Measurements from ENCODE around the gene TVP23B. TPM values are rescaled to one million over a fixed set of nuclear protein-coding genes. Genes with fewer than 3 reads are reported as not detected.

The TVP23B gene
- polyA plus RNA-seq, 4 donors, result 20.5 to 69.5 (median 26.4) TPM

DNA sequence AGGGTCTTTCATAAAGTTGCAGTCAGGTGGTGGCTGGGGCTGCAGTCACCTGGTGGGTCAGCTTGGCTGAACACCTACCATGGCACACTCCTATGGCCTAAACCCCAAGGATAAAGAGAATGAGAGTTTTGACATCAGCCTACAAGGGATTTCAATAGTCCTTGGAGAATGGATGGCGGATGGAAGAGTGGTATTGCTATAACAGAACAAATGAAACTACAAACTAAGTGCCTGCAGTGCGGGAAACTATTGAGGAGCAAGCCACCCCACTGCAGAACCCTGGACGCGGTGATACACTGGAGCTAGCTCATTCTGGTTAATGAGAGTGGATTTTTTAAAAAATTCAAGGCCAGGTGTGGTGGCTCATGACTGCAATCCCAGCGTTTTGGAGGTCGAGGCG, 74.0 kb downstream of the TVP23B start:
- FAIRE-seq, result no peak
- DNase-seq, result no peak
- no peaks in the 10 kb centered on the region for H3K27me3 ChIP-seq (ENCODE audit: control insufficient read depth in 3 of 3, insufficient read depth in 3 of 3, low read length in 3 of 3)
- H3K36me3 ChIP-seq (ENCODE audit: control insufficient read depth in 3 of 3, insufficient read depth in 2 of 3, low read depth in 1 of 3, low read length in 3 of 3), result no peaks in the 10 kb centered on the region
- 86 to 96% (median 94%) methylated on average over 7 of the region's 7 CpGs for WGBS, 3 donors
- H3K4me3 ChIP-seq (ENCODE audit: low read depth in 1 of 3, low read length in 3 of 3), result no peak overlapping the region
- no peak overlapping the region for H3K27ac ChIP-seq (ENCODE audit: low read depth in 1 of 3, low read length in 2 of 3)
- peaks cover 0 to 11% (median 0%) of the 10 kb centered on the region in 3 donors for H3K4me1 ChIP-seq (ENCODE audit: control insufficient read depth in 3 of 3, insufficient read depth in 2 of 3, low read depth in 1 of 3, low read length in 2 of 3)
- H3K9me3 ChIP-seq (ENCODE audit: control insufficient read depth in 2 of 2, insufficient read depth in 1 of 2, low read depth in 1 of 2, low read length in 1 of 2), result no peaks in the 10 kb centered on the region

DNA sequence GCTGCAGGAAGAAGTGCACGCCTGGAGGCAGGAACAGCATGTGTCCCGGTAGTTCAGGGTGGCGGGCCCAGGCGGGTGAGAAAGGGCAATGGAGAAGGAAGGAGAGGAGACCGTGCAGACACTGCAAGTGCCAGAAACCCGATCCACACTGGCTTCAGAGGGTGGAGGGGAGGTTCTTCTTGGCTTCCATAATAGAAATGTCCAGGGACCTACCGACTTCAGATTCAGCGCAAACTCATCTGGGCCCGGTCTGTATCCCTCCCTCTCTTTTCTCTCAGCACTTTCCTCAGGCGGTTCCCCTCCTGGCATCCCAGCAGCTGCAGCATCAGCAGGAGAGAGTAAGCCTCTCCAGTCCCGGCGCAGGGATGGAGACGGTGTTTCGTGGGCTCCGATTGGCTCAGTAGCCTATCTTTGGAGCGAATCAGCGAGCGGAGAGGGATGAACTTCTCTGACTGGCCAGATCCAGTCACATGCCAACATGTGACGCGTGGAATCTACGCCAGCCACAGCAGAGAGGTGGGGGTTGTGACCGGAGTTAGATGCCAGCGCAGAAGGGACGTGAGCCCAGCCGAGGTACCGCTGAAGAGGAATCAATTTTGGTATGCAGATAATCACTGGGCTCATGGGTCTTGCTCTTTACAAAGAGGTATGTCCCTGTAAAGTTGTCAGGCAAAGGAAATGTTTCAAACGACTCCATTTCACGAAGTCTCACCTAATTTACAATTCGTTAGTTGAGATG, 75.0 kb downstream of the TVP23B start:
- H3K27ac ChIP-seq (ENCODE audit: low read depth in 1 of 3, low read length in 2 of 3), result peak overlapping the region in 2 of 3 donors; percentile 62 to 79
- WGBS, 3 donors, result 0 to 1% (median 0%) methylated on average over 29 of the region's 29 CpGs
- H3K27me3 ChIP-seq (ENCODE audit: control insufficient read depth in 3 of 3, insufficient read depth in 3 of 3, low read length in 3 of 3), result no peaks in the 10 kb centered on the region
- DNase-seq (peak; percentile 95 to 98), FAIRE-seq (no peak)
- no peaks in the 10 kb centered on the region for H3K36me3 ChIP-seq (ENCODE audit: control insufficient read depth in 3 of 3, insufficient read depth in 2 of 3, low read depth in 1 of 3, low read length in 3 of 3)
- H3K4me3 ChIP-seq (ENCODE audit: low read depth in 1 of 3, low read length in 3 of 3), result peak overlapping the region in 2 of 3 donors; percentile 52 to 60
- H3K4me1 ChIP-seq (ENCODE audit: control insufficient read depth in 3 of 3, insufficient read depth in 2 of 3, low read depth in 1 of 3, low read length in 2 of 3), result peaks cover 0 to 11% (median 2%) of the 10 kb centered on the region in 3 donors
- no peaks in the 10 kb centered on the region for H3K9me3 ChIP-seq (ENCODE audit: control insufficient read depth in 2 of 2, insufficient read depth in 1 of 2, low read depth in 1 of 2, low read length in 1 of 2)

Other genes with a start within 250 kb of the TVP23B start
- not detected for gene TBC1D28, start 136.8 kb upstream of the TVP23B start, polyA plus RNA-seq
- gene FOXO3B, start 98.9 kb upstream of the TVP23B start, polyA plus RNA-seq, result 1 to 10 TPM in 2 of 4 donors, not detected in 2; 1.1 to 2.6 TPM
- gene FBXW10, start 37.1 kb upstream of the TVP23B start, polyA plus RNA-seq, result under 1 TPM in 3 of 4 donors, not detected in 1; 0.16 to 0.62 (median 0.22) TPM
- 10 to 100 TPM; 30.2 to 43.2 (median 30.6) TPM for gene PRPSAP2, start 76.9 kb downstream of the TVP23B start, polyA plus RNA-seq
- gene SLC5A10, start 171.0 kb downstream of the TVP23B start, polyA plus RNA-seq, result under 1 TPM in 3 of 4 donors, not detected in 1; 0.09 to 0.27 (median 0.22) TPM
- 10 to 100 TPM; 17.1 to 37.3 (median 29.1) TPM for gene FAM83G, start 223.6 kb downstream of the TVP23B start, polyA plus RNA-seq

Data from small intestine (tissue), 7 donors.